Activated naive CD4-positive, alpha-beta T cell treated with anti-CD3 and anti-CD28 coated beads, Interleukin-2, amount 10 ng/mL, durations not matched to agents 7 days and 5 days (primary cell): Measurements from ENCODE around the gene ARPC4.
"Not testable (repeated sequence)": the region's sequence is repeated elsewhere in the genome, so short reads cannot be mapped to it uniquely, and the experiment has no call there.

ENCODE experiments used
- CTCF ChIA-PET: fragments of 350-600 bp; sonication (Branson Sonifier 250); formaldehyde crosslinking; loops from one replicate; lab custom pipeline; 2021; ENCODE audit warnings: antibody characterized with exemption; lab: Charles Lee
- DNase-seq: peaks from one replicate; pipeline ENCODE4 v3.0.0-alpha.2; 2020
- H3K27ac Mint-ChIP-seq: one replicate; pipeline ENCODE4 v1.8.0; 2021; ENCODE audit warnings: mild to moderate bottlenecking, moderate library complexity, mixed read lengths
- H3K27me3 Mint-ChIP-seq: one replicate; pipeline ENCODE4 v1.8.0; 2021; ENCODE audit warnings: mild to moderate bottlenecking, mixed read lengths
- H3K36me3 Mint-ChIP-seq: one replicate; pipeline ENCODE4 v1.8.0; 2021; ENCODE audit warnings: mixed read lengths
- H3K4me1 Mint-ChIP-seq: one replicate; pipeline ENCODE4 v1.8.0; 2021; ENCODE audit warnings: mixed read lengths
- H3K4me3 Mint-ChIP-seq: one replicate; pipeline ENCODE4 v1.8.0; 2021; ENCODE audit warnings: mild to moderate bottlenecking, moderate library complexity, mixed read lengths
- H3K9me3 Mint-ChIP-seq: one replicate; pipeline ENCODE4 v1.8.0; 2021; ENCODE audit warnings: mixed read lengths

ARPC4 gene

GRCh38 chr3:9760779-9761505 is 31.9 kb upstream of the ARPC4 start:
- H3K36me3 Mint-ChIP-seq: peaks cover 45% of the 10 kb centered on the region
- H3K9me3 Mint-ChIP-seq: no peaks in the 10 kb centered on the region
- no peak overlapping the region for H3K4me3 Mint-ChIP-seq
- H3K4me1 Mint-ChIP-seq: no peaks in the 10 kb centered on the region
- CTCF ChIA-PET: no interaction called here
- no peak overlapping the region for H3K27ac Mint-ChIP-seq
- DNase-seq: no peak
- no peaks in the 10 kb centered on the region for H3K27me3 Mint-ChIP-seq

GRCh38 chr3:9761919-9762318 is 31.0 kb upstream of the ARPC4 start:
- no peaks in the 10 kb centered on the region for H3K4me1 Mint-ChIP-seq
- no peaks in the 10 kb centered on the region for H3K9me3 Mint-ChIP-seq
- H3K36me3 Mint-ChIP-seq: peaks cover 38% of the 10 kb centered on the region
- no peak overlapping the region for H3K4me3 Mint-ChIP-seq
- no peak overlapping the region for H3K27ac Mint-ChIP-seq
- H3K27me3 Mint-ChIP-seq: no peaks in the 10 kb centered on the region
- CTCF ChIA-PET: no interaction called here
- DNase-seq: no peak

- Mint-ChIP-seq H3K4me1 (peaks cover 5% of the 10 kb centered on the region), H3K27ac (no peak overlapping the region), H3K4me3 (no peak overlapping the region), H3K9me3 (no peaks in the 10 kb centered on the region), H3K27me3 (no peaks in the 10 kb centered on the region), H3K36me3 (peaks cover 37% of the 10 kb centered on the region)
- DNase-seq: no peak
- CTCF ChIA-PET: no interaction called here
These were observed 30.0 kb upstream of the ARPC4 start for GRCh38 chr3:9762871-9763270.

GRCh38 chr3:9765865-9766264 is 27.0 kb upstream of the ARPC4 start:
- Mint-ChIP-seq H3K36me3 (peaks cover 22% of the 10 kb centered on the region), H3K27me3 (peaks cover 11% of the 10 kb centered on the region), H3K27ac (no peak overlapping the region), H3K9me3 (no peaks in the 10 kb centered on the region), H3K4me1 (peaks cover 30% of the 10 kb centered on the region), H3K4me3 (no peak overlapping the region)
- no peak for DNase-seq
- CTCF ChIA-PET: no interaction called here

GRCh38 chr3:9767418-9767817 is 25.5 kb upstream of the ARPC4 start:
- Mint-ChIP-seq H3K4me1 (peaks cover 31% of the 10 kb centered on the region), H3K27ac (no peak overlapping the region), H3K4me3 (no peak overlapping the region), H3K36me3 (peaks cover 18% of the 10 kb centered on the region), H3K9me3 (no peaks in the 10 kb centered on the region), H3K27me3 (peaks cover 13% of the 10 kb centered on the region)
- CTCF ChIA-PET: interaction anchor here (1.5 kb wide), 1 partner anchor 14 kb away, joined by 3 read pairs; no protein-coding TSS in a partner anchor
- DNase-seq: no peak

DNA sequence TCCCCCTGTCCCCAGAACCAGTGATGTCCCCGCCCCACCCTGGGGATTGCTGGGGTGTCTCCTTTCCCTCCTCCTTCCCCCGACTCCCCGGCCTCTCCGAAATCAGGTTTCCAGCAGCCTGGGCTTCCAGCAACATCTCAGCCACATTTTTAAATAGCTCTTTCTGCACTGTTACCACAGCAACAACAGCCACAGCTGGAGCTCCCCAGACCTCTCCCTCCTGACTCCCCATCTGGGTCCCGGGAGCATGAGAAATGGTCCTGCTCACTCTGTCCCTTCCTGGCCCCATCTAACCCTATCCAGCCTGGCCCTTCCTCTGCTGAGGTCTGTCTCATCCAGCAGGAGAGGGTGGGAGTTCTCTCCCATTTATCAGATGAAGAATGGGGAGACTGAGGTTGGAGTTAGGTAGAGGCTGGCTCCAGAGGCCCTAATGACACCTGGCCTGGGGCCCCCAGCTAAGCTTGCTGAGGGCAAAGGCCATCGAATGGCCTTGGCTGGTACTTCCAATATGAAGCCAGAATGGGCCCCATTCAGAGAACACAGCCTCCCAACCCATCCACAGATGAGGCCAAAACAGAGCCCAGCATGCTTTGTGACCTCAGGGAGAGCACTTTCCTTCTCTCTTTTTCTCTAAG is 24.6 kb upstream of the ARPC4 start:
- Mint-ChIP-seq H3K36me3 (peaks cover 18% of the 10 kb centered on the region), H3K9me3 (no peaks in the 10 kb centered on the region), H3K27ac (no peak overlapping the region), H3K4me1 (peaks cover 31% of the 10 kb centered on the region), H3K4me3 (no peak overlapping the region), H3K27me3 (peaks cover 17% of the 10 kb centered on the region)
- no peak for DNase-seq
- CTCF ChIA-PET: no interaction called here

GRCh38 chr3:9769012-9769411 is 23.9 kb upstream of the ARPC4 start:
- peak overlapping the region; percentile 42 for H3K27ac Mint-ChIP-seq
- CTCF ChIA-PET: no interaction called here
- H3K4me3 Mint-ChIP-seq: peak overlapping the region; percentile 67
- peaks cover 17% of the 10 kb centered on the region for H3K27me3 Mint-ChIP-seq
- DNase-seq: no peak
- H3K4me1 Mint-ChIP-seq: peaks cover 31% of the 10 kb centered on the region
- no peaks in the 10 kb centered on the region for H3K9me3 Mint-ChIP-seq
- H3K36me3 Mint-ChIP-seq: peaks cover 16% of the 10 kb centered on the region

DNA sequence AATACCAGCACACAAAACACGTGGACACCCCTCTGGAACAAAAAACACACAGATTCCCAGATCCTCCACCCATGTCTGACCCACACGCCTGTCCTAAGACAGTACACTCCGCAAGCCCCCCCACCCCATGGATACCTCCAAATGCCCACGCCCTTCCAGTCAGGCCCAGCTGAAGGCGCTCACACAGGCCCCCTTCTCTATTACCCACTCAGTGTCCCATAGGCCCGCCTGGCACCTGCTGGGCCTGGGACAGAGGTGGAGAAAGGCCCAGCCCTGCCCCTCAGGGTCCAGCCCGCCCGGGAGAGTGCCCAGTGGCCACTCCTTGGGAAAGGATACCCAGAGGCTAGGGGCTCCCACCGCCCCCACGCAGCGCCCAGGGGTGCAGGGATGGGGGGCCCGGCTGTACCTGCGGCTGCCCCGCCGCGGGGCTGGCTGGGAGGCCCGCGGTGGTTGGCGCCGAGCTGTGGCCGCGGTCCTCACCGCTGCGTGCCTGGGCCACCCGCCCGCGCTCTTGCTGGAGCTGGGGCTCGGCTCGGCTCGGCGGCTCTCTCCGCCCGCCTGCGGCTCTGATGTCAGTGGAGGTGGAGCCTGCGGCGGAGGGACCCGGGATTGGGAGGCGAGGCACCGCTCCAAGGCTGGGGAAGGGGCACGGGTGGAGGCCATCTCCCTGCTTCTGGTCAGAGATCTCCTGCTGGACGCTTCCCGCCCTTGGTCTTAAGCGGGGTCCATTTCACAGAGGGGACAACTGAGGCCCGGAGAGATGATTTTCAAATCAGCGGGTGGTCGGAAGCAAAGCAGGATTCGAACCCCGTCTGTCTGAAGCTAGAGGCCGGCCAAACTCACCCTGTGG is 23.2 kb upstream of the ARPC4 start, which contains the start of gene CAMK1:
Gene CAMK1 (minus strand): TSS at position 522 of the 850 bp plus-strand sequence. CDS start 2,198 bp downstream, outside the sequence.
- Mint-ChIP-seq H3K27me3 (peaks cover 17% of the 10 kb centered on the region), H3K9me3 (no peaks in the 10 kb centered on the region), H3K4me1 (peaks cover 31% of the 10 kb centered on the region), H3K27ac (peak within 1 kb of the TSS; percentile 42), H3K4me3 (peak within 1 kb of the TSS; percentile 67), H3K36me3 (peaks cover 16% of the 10 kb centered on the region)
- CTCF ChIA-PET: interaction anchor here (0.7 to 0.9 kb wide), 2 partner anchors 13 to 17 kb away, joined by 3 read pairs; no protein-coding TSS in a partner anchor
- DNase-seq: peak; percentile 79

- peaks cover 31% of the 10 kb centered on the region for H3K4me1 Mint-ChIP-seq
- DNase-seq: no peak
- H3K4me3 Mint-ChIP-seq: peak overlapping the region; percentile 67
- peaks cover 12% of the 10 kb centered on the region for H3K36me3 Mint-ChIP-seq
- no peak overlapping the region for H3K27ac Mint-ChIP-seq
- H3K27me3 Mint-ChIP-seq: peaks cover 17% of the 10 kb centered on the region
- no peaks in the 10 kb centered on the region for H3K9me3 Mint-ChIP-seq
- CTCF ChIA-PET: interaction anchor here (0.7 to 0.9 kb wide), 2 partner anchors 12 to 18 kb away, joined by 3 read pairs; no protein-coding TSS in a partner anchor
These were observed 22.5 kb upstream of the ARPC4 start for GRCh38 chr3:9770276-9770812.

- H3K9me3 Mint-ChIP-seq, CTCF ChIA-PET, DNase-seq, H3K27ac Mint-ChIP-seq, H3K36me3 Mint-ChIP-seq: not testable (repeated sequence)
- Mint-ChIP-seq H3K4me1 (peaks cover 31% of the 10 kb centered on the region), H3K27me3 (peaks cover 17% of the 10 kb centered on the region), H3K4me3 (peak overlapping the region; percentile 48)
These were observed 21.9 kb upstream of the ARPC4 start for GRCh38 chr3:9771007-9771406.

- CTCF ChIA-PET: interaction anchor here (1.4 kb wide), 1 partner anchor 9 kb away, joined by 4 read pairs; no protein-coding TSS in a partner anchor
- H3K9me3 Mint-ChIP-seq: no peaks in the 10 kb centered on the region
- peaks cover 39% of the 10 kb centered on the region for H3K4me1 Mint-ChIP-seq
- H3K27ac Mint-ChIP-seq: no peak overlapping the region
- H3K36me3 Mint-ChIP-seq: peaks cover 27% of the 10 kb centered on the region
- H3K27me3 Mint-ChIP-seq: peaks cover 4% of the 10 kb centered on the region
- no peak overlapping the region for H3K4me3 Mint-ChIP-seq
- DNase-seq: no peak
These were observed 15.8 kb upstream of the ARPC4 start for GRCh38 chr3:9776896-9777693.

GRCh38 chr3:9777694-9778021 is 15.2 kb upstream of the ARPC4 start:
- Mint-ChIP-seq H3K4me3 (no peak overlapping the region), H3K27ac (no peak overlapping the region), H3K4me1 (peaks cover 45% of the 10 kb centered on the region), H3K9me3 (no peaks in the 10 kb centered on the region), H3K36me3 (peaks cover 33% of the 10 kb centered on the region), H3K27me3 (peaks cover 4% of the 10 kb centered on the region)
- no peak for DNase-seq
- CTCF ChIA-PET: interaction anchor here (1.0 kb wide), 2 partner anchors 27 to 45 kb away, joined by 3 read pairs; no protein-coding TSS in a partner anchor
